Stomach (tissue), 9 donors: Measurements from ENCODE around the gene CAPN12. TPM values are rescaled to one million over a fixed set of nuclear protein-coding genes. Genes with fewer than 3 reads are reported as not detected.

ENCODE experiments used
- DNase-seq, 2 donors: peaks; one replicate each; pipeline versions ENCODE4 v3.0.0 to v3.0.0-alpha.2; 2013 to 2019
- H3K27ac ChIP-seq, 5 donors: fragments of 200-600 bp in 4 of 5; sonication (generic) in 4 of 5; one replicate each; pipeline ENCODE4 v1.5.1; 2013 to 2019; ENCODE audit warnings: mild to moderate bottlenecking in 1 of 5, moderate library complexity in 1 of 5
- H3K27me3 ChIP-seq, 3 donors: fragments of 200-600 bp; sonication (generic); one replicate each; pipeline ENCODE4 v1.5.1; 2017 to 2019; ENCODE audit warnings: mixed run types in 1 of 3
- H3K36me3 ChIP-seq, 4 donors: fragments of 200-600 bp; sonication (generic); 1 replicate in 3 of 4; 2 replicates in 1 of 4; pipeline ENCODE4 v1.5.1; 2016 to 2019
- H3K4me1 ChIP-seq, 4 donors: fragments of 200-600 bp; sonication (generic); one replicate each; pipeline ENCODE4 v1.5.1; 2016 to 2019
- H3K4me3 ChIP-seq, 4 donors: fragments of 200-600 bp; sonication (generic) in 3 of 4; one replicate each; pipeline ENCODE4 v1.5.1; 2016 to 2019; ENCODE audit warnings: mild to moderate bottlenecking in 1 of 4
- H3K9me3 ChIP-seq, 4 donors: fragments of 200-600 bp; sonication (generic); one replicate each; pipeline ENCODE4 v1.5.1; 2016 to 2019
- EP300 ChIP-seq: sonication (generic); formaldehyde crosslinking; IDR thresholded peaks from one replicate; pipeline ENCODE4 v1.6.1; 2017; ENCODE audit warnings: antibody characterized with exemption
- POLR2A ChIP-seq, 4 donors: fragments of 450-650 bp; IDR thresholded peaks; one replicate each; pipeline ENCODE4 v1.6.1; 2016; ENCODE audit warnings: antibody characterized with exemption in 4 of 4, control low read depth in 2 of 4, mild to moderate bottlenecking in 1 of 4, moderate library complexity in 1 of 4
- POLR2AphosphoS5 ChIP-seq, 3 donors: sonication (generic); formaldehyde crosslinking; IDR thresholded peaks; one replicate each; pipeline ENCODE4 v1.6.1; 2016; ENCODE audit warnings: antibody characterized with exemption in 3 of 3
- WGBS, 5 donors: extraction: QIAGEN DNeasy Blood & Tissue Kit in 3 of 5; methylation state at CpG; one replicate each; pipeline versions ENCODE4 v1.1.5 to v1.1.7; 2013 to 2018; 5-methylcytosine and 5-hydroxymethylcytosine counted together
- intact Hi-C: fragments of 100-400 bp; cut with DNase I; formaldehyde crosslinking; loops from one replicate; pipeline ENCODE4 v1.15.1; 2023; ENCODE audit warnings: low total_unique reads
- polyA plus RNA-seq, 3 donors: library from polyadenylated mRNA; stranded (reverse); fragments of 200-250 nt; gene quantifications; one replicate each; pipeline ENCODE4 v1.2.3, GENCODE V29; 2013
- total RNA-seq, 5 donors: library from RNA; depleted of rRNA; stranded (reverse); fragments of >200 nt; gene quantifications; one replicate each; pipeline versions ENCODE4 v1.1.0 to v1.2.3, GENCODE V29; 2014 to 2016
- TF ChIP-seq, protein P1 (sequence below), 7 experiments: fragments of 450-650 bp in 4 of 7; fragments of 200-600 bp in 3 of 7; sonication (generic) in 3 of 7; IDR thresholded peaks; one replicate each; pipeline ENCODE4 v1.5.1; 2016 to 2019; ENCODE audit warnings: antibody characterized with exemption in 7 of 7, control low read depth in 2 of 7, mild to moderate bottlenecking in 1 of 7
- donor health status: healthy with polysubstance abuse.
- donor health status: Bipolar disorder and iron deficiency.
- donor health status: healthy.

The CAPN12 gene
- total and polyA plus RNA-seq, 8 donors = 1.2 to 33.3 (median 5.6) TPM

DNA sequence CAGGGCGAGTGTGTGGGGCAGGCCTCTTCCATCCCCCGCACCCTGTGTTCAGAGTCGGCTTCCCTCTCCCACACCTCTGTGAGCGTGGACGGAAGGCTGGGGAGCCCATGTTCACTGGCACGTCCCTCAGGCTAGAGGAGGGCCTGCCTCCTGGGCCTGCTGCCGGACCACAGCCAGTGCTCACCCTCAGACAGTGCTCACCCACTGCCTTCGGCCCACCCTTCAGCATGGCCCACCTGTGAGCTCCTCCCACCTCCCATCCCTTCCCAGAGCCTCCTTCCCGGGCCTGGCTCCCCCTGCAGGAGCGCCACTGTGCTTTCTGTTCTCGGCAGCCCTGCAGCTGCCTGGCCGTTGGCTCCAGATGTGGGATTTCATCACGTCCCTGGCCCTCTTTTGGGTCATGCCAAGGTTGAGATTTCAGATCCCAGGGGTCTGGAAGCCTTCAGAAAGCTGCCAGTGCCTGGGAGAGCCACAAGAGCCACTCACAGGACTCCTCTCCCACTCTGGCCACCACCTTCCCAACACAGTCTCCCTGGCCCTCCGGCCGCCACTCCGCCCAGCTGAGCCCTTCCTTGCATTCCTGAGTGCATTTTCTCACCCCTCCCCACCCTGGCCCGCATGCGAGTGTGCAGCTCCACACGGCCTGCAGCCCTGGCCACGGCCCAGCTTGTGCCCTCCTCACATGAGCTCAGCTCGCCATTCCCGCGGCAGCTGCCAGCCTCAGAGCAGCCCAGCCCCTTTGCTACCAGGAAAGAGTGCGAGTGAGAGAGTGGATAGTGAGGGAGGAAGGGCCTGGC, 25.3 kb downstream of the CAPN12 start:
- 59 to 70% (median 62%) methylated on average over 15 to 24 of the region's 24 CpGs for WGBS, 5 donors
- intact Hi-C loops = no loop called here
- H3K4me1 ChIP-seq = peaks cover 39 to 84% (median 62%) of the 10 kb centered on the region in 4 donors
- no peaks in the 10 kb centered on the region for H3K9me3 ChIP-seq
- no peak overlapping the region for H3K4me3 ChIP-seq
- peaks cover 77 to 100% (median 100%) of the 10 kb centered on the region in 4 donors for H3K36me3 ChIP-seq
- peak overlapping the region; percentile 54 to 88 (median 78) for H3K27ac ChIP-seq
- TF ChIP-seq, protein P1, sequence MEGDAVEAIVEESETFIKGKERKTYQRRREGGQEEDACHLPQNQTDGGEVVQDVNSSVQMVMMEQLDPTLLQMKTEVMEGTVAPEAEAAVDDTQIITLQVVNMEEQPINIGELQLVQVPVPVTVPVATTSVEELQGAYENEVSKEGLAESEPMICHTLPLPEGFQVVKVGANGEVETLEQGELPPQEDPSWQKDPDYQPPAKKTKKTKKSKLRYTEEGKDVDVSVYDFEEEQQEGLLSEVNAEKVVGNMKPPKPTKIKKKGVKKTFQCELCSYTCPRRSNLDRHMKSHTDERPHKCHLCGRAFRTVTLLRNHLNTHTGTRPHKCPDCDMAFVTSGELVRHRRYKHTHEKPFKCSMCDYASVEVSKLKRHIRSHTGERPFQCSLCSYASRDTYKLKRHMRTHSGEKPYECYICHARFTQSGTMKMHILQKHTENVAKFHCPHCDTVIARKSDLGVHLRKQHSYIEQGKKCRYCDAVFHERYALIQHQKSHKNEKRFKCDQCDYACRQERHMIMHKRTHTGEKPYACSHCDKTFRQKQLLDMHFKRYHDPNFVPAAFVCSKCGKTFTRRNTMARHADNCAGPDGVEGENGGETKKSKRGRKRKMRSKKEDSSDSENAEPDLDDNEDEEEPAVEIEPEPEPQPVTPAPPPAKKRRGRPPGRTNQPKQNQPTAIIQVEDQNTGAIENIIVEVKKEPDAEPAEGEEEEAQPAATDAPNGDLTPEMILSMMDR (IDR thresholded peaks at IDR 0.05) = peak in 1 of 7 experiments; percentile 7
- TF ChIP-seq EP300 (no peak), POLR2AphosphoS5 (IDR thresholded peaks at IDR 0.05) (peak in 1 of 3 donors; percentile 75), POLR2A (IDR thresholded peaks at IDR 0.05) (no peak)
- peak; percentile 71 to 81 for DNase-seq
- no peaks in the 10 kb centered on the region for H3K27me3 ChIP-seq

DNA sequence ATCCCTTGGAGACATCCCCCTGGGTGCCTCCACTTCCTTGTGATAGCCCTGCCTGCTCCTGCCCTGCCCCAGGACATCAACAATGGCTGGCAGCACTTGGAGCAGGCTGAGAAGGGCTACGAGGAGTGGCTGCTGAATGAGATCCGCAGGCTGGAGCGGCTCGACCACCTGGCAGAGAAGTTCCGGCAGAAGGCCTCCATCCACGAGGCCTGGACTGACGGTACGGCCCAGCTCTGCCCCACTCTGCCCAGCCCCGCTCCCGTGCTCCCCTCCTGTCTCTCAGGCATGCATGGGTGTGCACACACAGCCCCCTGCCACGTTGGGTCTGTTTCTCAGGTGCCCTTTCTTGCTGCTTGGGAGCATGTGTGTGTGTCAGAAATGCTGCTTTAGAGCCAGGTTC, 26.4 kb downstream of the CAPN12 start:
- Histone ChIP-seq H3K4me3 (no peak overlapping the region), H3K27me3 (no peaks in the 10 kb centered on the region), H3K36me3 (peaks cover 75 to 100% (median 99%) of the 10 kb centered on the region in 4 donors), H3K9me3 (no peaks in the 10 kb centered on the region), H3K27ac (peak overlapping the region in 3 of 5 donors; percentile 78 to 88 (median 86)), H3K4me1 (peaks cover 50 to 86% (median 73%) of the 10 kb centered on the region in 4 donors)
- TF ChIP-seq POLR2AphosphoS5 (IDR thresholded peaks at IDR 0.05) = no peak
- TF ChIP-seq POLR2A (IDR thresholded peaks at IDR 0.05) = no peak
- TF ChIP-seq, protein P1 (IDR thresholded peaks at IDR 0.05) = no peak
- no peak for TF ChIP-seq EP300
- WGBS, 5 donors = 86 to 97% (median 89%) methylated on average over 6 to 11 of the region's 11 CpGs
- no peak for DNase-seq
- intact Hi-C loops = no loop called here

- Histone ChIP-seq H3K36me3 (peaks cover 70 to 100% (median 99%) of the 10 kb centered on the region in 4 donors), H3K27ac (peak overlapping the region in 1 of 5 donors; percentile 88), H3K4me1 (peaks cover 58 to 86% (median 74%) of the 10 kb centered on the region in 4 donors), H3K9me3 (no peaks in the 10 kb centered on the region), H3K27me3 (no peaks in the 10 kb centered on the region), H3K4me3 (no peak overlapping the region)
- TF ChIP-seq POLR2AphosphoS5 (IDR thresholded peaks at IDR 0.05) (no peak), POLR2A (IDR thresholded peaks at IDR 0.05) (no peak), EP300 (no peak)
- TF ChIP-seq, protein P1 (IDR thresholded peaks at IDR 0.05) = no peak
- DNase-seq = no peak
- 93 to 96% (median 94%) methylated on average over 2 to 17 of the region's 17 CpGs for WGBS, 5 donors
- intact Hi-C loops = no loop called here
Observed at GRCh38 chr19:38717051-38717450, 27.2 kb downstream of the CAPN12 start.

DNA sequence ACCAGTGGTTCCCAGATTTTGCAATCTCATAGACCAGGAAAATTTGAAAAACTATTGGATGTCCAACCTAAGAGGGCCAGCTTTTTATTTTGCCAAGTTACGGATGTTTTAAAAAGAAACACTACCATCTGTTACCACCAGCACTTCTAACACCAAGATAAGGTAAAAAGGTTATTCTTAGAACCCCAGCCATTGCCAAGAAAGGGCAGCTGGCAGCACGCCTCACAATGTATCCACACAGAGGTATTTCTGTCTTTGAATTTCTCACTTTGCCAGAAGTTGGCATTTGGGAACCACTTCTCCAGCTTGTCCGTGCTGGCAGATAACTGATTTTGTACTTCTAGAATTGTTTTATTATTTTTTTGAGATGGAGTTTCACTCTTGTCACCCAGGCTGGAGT, 28.7 kb downstream of the CAPN12 start:
- intact Hi-C loops = no loop called here
- 38 to 60% (median 49%) methylated on average over 3 of the region's 3 CpGs for WGBS, 5 donors

More for the DNA sequence above, 28.7 kb downstream of the CAPN12 start:
- H3K4me3 ChIP-seq = no peak overlapping the region
- no peaks in the 10 kb centered on the region for H3K9me3 ChIP-seq
- H3K36me3 ChIP-seq = peaks cover 76 to 100% (median 99%) of the 10 kb centered on the region in 4 donors
- DNase-seq = peak in 1 of 2 donors; percentile 86
- TF ChIP-seq POLR2AphosphoS5 (IDR thresholded peaks at IDR 0.05) = peak in 1 of 3 donors; percentile 39
- TF ChIP-seq, protein P1 (IDR thresholded peaks at IDR 0.05) = no peak
- H3K27me3 ChIP-seq = no peaks in the 10 kb centered on the region
- peak overlapping the region in 4 of 5 donors; percentile 68 to 88 (median 74) for H3K27ac ChIP-seq
- H3K4me1 ChIP-seq = peaks cover 69 to 86% (median 73%) of the 10 kb centered on the region in 4 donors
